Measurements from ENCODE around the gene HSFX2.
"Not testable (repeated sequence)": the region's sequence is repeated elsewhere in the genome, so short reads cannot be mapped to it uniquely, and the experiment has no call there.

HSFX2 gene

GRCh38 chrX:149573456-149573855, 21.7 kb downstream of the HSFX2 start:
- H3K9me2 ChIP-seq (replicated peaks; ENCODE audit: low read depth, low read length); H2AFZ ChIP-seq (ENCODE audit: low read length); H3F3A ChIP-seq (ENCODE audit: low read depth); H3K4me2 ChIP-seq (ENCODE audit: low read depth, low read length, poor library complexity, severe bottlenecking); H3K79me2 ChIP-seq (ENCODE audit: insufficient read depth, low read length); H3K4me1 ChIP-seq (ENCODE audit: insufficient read depth, low read length, poor library complexity, severe bottlenecking); H3K4me3 ChIP-seq (ENCODE audit: low read length, poor library complexity, severe bottlenecking); H3K36me3 ChIP-seq (ENCODE audit: insufficient read depth, low read length); H4K20me1 ChIP-seq (ENCODE audit: insufficient read depth, low read length, poor library complexity, severe bottlenecking); H3K9me3 ChIP-seq (ENCODE audit: insufficient read depth, low read depth, low read length); H3K27me3 ChIP-seq (ENCODE audit: insufficient read depth, low read length, poor library complexity, severe bottlenecking); H3K9ac ChIP-seq (ENCODE audit: low read depth, low read length, poor library complexity, severe bottlenecking): not testable (repeated sequence)

GRCh38 chrX:149572743-149573142, 22.4 kb downstream of the HSFX2 start:
- Histone ChIP-seq H3K9me2 (replicated peaks; ENCODE audit: low read depth, low read length) (no peaks in the 10 kb centered on the region), H3K4me2 (ENCODE audit: low read depth, low read length, poor library complexity, severe bottlenecking) (no peak overlapping the region), H3K9me3 (ENCODE audit: insufficient read depth, low read depth, low read length) (no peaks in the 10 kb centered on the region), H2AFZ (ENCODE audit: low read length) (no peak overlapping the region), H3K4me1 (ENCODE audit: insufficient read depth, low read length, poor library complexity, severe bottlenecking) (no peaks in the 10 kb centered on the region), H4K20me1 (ENCODE audit: insufficient read depth, low read length, poor library complexity, severe bottlenecking) (no peaks in the 10 kb centered on the region), H3K36me3 (ENCODE audit: insufficient read depth, low read length) (no peaks in the 10 kb centered on the region), H3K27me3 (ENCODE audit: insufficient read depth, low read length, poor library complexity, severe bottlenecking) (no peaks in the 10 kb centered on the region), H3F3A (ENCODE audit: low read depth) (no peaks in the 10 kb centered on the region), H3K79me2 (ENCODE audit: insufficient read depth, low read length) (no peaks in the 10 kb centered on the region), H3K9ac (ENCODE audit: low read depth, low read length, poor library complexity, severe bottlenecking) (no peak overlapping the region), H3K4me3 (ENCODE audit: low read length, poor library complexity, severe bottlenecking) (no peak overlapping the region)
- TF ChIP-seq EZH2phosphoT487 (IDR thresholded peaks at IDR 0.05; ENCODE audit: borderline replicate concordance) (no peak), CTCF (conservative IDR thresholded peaks at IDR 0.05; ENCODE audit: low read length) (no peak)

GRCh38 chrX:149571770-149572169, 23.3 kb downstream of the HSFX2 start:
- no peak overlapping the region for H3K4me3 ChIP-seq (ENCODE audit: low read length, poor library complexity, severe bottlenecking)
- no peaks in the 10 kb centered on the region for H3K79me2 ChIP-seq (ENCODE audit: insufficient read depth, low read length)
- H3F3A ChIP-seq (ENCODE audit: low read depth), result no peaks in the 10 kb centered on the region
- H3K27me3 ChIP-seq (ENCODE audit: insufficient read depth, low read length, poor library complexity, severe bottlenecking), result no peaks in the 10 kb centered on the region
- TF ChIP-seq CTCF (conservative IDR thresholded peaks at IDR 0.05; ENCODE audit: low read length) (no peak), EZH2phosphoT487 (IDR thresholded peaks at IDR 0.05; ENCODE audit: borderline replicate concordance) (no peak)
- H4K20me1 ChIP-seq (ENCODE audit: insufficient read depth, low read length, poor library complexity, severe bottlenecking), result no peaks in the 10 kb centered on the region
- no peak overlapping the region for H3K4me2 ChIP-seq (ENCODE audit: low read depth, low read length, poor library complexity, severe bottlenecking)
- no peaks in the 10 kb centered on the region for H3K4me1 ChIP-seq (ENCODE audit: insufficient read depth, low read length, poor library complexity, severe bottlenecking)
- no peaks in the 10 kb centered on the region for H3K36me3 ChIP-seq (ENCODE audit: insufficient read depth, low read length)
- H3K9ac ChIP-seq (ENCODE audit: low read depth, low read length, poor library complexity, severe bottlenecking), result no peak overlapping the region
- H3K9me2 ChIP-seq (replicated peaks; ENCODE audit: low read depth, low read length), result no peaks in the 10 kb centered on the region
- H2AFZ ChIP-seq (ENCODE audit: low read length), result no peak overlapping the region
- H3K9me3 ChIP-seq (ENCODE audit: insufficient read depth, low read depth, low read length), result no peaks in the 10 kb centered on the region

- no peak overlapping the region for H3K9ac ChIP-seq (ENCODE audit: low read depth, low read length, poor library complexity, severe bottlenecking)
- TF ChIP-seq EZH2phosphoT487 (IDR thresholded peaks at IDR 0.05; ENCODE audit: borderline replicate concordance) (no peak), CTCF (conservative IDR thresholded peaks at IDR 0.05; ENCODE audit: low read length) (no peak)
These were observed 24.4 kb downstream of the HSFX2 start for GRCh38 chrX:149570668-149571067.

More at GRCh38 chrX:149570668-149571067, 24.4 kb downstream of the HSFX2 start:
- Histone ChIP-seq H3F3A (ENCODE audit: low read depth) (no peaks in the 10 kb centered on the region), H3K9me3 (ENCODE audit: insufficient read depth, low read depth, low read length) (no peaks in the 10 kb centered on the region), H3K4me3 (ENCODE audit: low read length, poor library complexity, severe bottlenecking) (no peak overlapping the region), H4K20me1 (ENCODE audit: insufficient read depth, low read length, poor library complexity, severe bottlenecking) (no peaks in the 10 kb centered on the region), H3K9me2 (replicated peaks; ENCODE audit: low read depth, low read length) (no peaks in the 10 kb centered on the region), H3K36me3 (ENCODE audit: insufficient read depth, low read length) (no peaks in the 10 kb centered on the region), H3K4me1 (ENCODE audit: insufficient read depth, low read length, poor library complexity, severe bottlenecking) (no peaks in the 10 kb centered on the region), H3K4me2 (ENCODE audit: low read depth, low read length, poor library complexity, severe bottlenecking) (no peak overlapping the region), H3K27me3 (ENCODE audit: insufficient read depth, low read length, poor library complexity, severe bottlenecking) (no peaks in the 10 kb centered on the region), H2AFZ (ENCODE audit: low read length) (no peak overlapping the region), H3K79me2 (ENCODE audit: insufficient read depth, low read length) (no peaks in the 10 kb centered on the region)
